ENCODE measurements around the gene C1QTNF5. TPM values are rescaled to one million over a fixed set of nuclear protein-coding genes. Genes with fewer than 3 reads are reported as not detected.

C1QTNF5 gene

DNA sequence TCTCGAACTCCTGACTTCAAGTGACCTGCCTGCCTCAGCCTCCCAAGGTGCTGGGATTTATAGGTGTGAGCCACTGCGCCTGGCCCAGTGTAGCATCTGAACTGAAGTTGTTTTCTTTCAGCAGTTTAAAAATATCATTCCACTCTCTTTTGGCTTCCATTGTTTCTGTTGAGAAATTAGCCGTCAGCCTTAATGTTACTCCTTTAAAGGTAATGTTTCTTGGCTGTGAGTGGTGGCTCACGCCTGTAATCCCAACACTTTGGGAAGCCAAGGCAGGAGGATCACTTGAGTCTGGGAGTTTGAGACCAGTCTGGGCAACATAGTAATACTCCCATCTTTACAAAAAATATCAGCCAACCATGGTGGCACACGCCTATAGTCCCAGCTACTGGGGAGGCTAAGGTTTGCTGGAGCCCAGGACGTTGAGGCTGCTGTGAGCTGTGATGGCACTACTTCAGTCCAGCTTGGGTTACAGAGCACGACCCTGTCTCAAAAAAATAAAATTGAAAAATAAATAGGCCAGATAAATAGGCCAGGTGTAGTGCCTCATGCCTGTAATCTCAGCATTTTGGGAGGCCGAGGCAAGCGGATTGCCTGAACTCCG lies 49.7 kb downstream of the C1QTNF5 start:
- Histone ChIP-seq H3K27me3 (ENCODE audit: insufficient read depth, poor library complexity, severe bottlenecking) (no peaks in the 10 kb centered on the region), H3K27ac (replicated peaks) (no peak overlapping the region), H3K4me3 (replicated peaks; ENCODE audit: insufficient read depth, low read length) (no peak overlapping the region)
- DNase-seq (ENCODE audit: low read depth in 1 of 2, low spot score in 1 of 2): no peak
- TF ChIP-seq, protein P1, sequence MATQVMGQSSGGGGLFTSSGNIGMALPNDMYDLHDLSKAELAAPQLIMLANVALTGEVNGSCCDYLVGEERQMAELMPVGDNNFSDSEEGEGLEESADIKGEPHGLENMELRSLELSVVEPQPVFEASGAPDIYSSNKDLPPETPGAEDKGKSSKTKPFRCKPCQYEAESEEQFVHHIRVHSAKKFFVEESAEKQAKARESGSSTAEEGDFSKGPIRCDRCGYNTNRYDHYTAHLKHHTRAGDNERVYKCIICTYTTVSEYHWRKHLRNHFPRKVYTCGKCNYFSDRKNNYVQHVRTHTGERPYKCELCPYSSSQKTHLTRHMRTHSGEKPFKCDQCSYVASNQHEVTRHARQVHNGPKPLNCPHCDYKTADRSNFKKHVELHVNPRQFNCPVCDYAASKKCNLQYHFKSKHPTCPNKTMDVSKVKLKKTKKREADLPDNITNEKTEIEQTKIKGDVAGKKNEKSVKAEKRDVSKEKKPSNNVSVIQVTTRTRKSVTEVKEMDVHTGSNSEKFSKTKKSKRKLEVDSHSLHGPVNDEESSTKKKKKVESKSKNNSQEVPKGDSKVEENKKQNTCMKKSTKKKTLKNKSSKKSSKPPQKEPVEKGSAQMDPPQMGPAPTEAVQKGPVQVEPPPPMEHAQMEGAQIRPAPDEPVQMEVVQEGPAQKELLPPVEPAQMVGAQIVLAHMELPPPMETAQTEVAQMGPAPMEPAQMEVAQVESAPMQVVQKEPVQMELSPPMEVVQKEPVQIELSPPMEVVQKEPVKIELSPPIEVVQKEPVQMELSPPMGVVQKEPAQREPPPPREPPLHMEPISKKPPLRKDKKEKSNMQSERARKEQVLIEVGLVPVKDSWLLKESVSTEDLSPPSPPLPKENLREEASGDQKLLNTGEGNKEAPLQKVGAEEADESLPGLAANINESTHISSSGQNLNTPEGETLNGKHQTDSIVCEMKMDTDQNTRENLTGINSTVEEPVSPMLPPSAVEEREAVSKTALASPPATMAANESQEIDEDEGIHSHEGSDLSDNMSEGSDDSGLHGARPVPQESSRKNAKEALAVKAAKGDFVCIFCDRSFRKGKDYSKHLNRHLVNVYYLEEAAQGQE (IDR thresholded peaks at IDR 0.05; ENCODE audit: insufficient replicate concordance, low read depth): no peak
- TF ChIP-seq, protein P2, sequence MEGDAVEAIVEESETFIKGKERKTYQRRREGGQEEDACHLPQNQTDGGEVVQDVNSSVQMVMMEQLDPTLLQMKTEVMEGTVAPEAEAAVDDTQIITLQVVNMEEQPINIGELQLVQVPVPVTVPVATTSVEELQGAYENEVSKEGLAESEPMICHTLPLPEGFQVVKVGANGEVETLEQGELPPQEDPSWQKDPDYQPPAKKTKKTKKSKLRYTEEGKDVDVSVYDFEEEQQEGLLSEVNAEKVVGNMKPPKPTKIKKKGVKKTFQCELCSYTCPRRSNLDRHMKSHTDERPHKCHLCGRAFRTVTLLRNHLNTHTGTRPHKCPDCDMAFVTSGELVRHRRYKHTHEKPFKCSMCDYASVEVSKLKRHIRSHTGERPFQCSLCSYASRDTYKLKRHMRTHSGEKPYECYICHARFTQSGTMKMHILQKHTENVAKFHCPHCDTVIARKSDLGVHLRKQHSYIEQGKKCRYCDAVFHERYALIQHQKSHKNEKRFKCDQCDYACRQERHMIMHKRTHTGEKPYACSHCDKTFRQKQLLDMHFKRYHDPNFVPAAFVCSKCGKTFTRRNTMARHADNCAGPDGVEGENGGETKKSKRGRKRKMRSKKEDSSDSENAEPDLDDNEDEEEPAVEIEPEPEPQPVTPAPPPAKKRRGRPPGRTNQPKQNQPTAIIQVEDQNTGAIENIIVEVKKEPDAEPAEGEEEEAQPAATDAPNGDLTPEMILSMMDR (IDR thresholded peaks at IDR 0.05; ENCODE audit: insufficient read depth, low read length): no peak
- TF ChIP-seq GABPA (IDR thresholded peaks at IDR 0.05; ENCODE audit: low read depth) (no peak), SPI1 (IDR thresholded peaks at IDR 0.05; ENCODE audit: borderline replicate concordance, low read depth) (no peak), POLR2AphosphoS5 (IDR thresholded peaks at IDR 0.05; ENCODE audit: low read depth) (no peak)

Small RNA genes lying within 50 kb of the gene (microRNA-seq; reads per million reads assigned to microRNA genes)
- not detected for gene MIR6756

Data from HL-60 (cell line).